ENCODE measurements around the gene PNPLA7. TPM values are rescaled to one million over a fixed set of nuclear protein-coding genes. Genes with fewer than 3 reads are reported as not detected.
A peak's percentile ranks its signal among the peaks of the same experiment; 100 is the strongest.

Gene PNPLA7
- total RNA-seq, 2 experiments from 2014 or later: 5.6 to 7.0 TPM

- peaks cover 2% of the 10 kb centered on the region for H3K27me3 Mint-ChIP-seq
- POLR2A ChIA-PET: no interaction called here
- peak; percentile 43 for DNase-seq
- peaks cover 30% of the 10 kb centered on the region for H3K36me3 Mint-ChIP-seq
- peak overlapping the region; percentile 65 for H3K27ac Mint-ChIP-seq
- peaks cover 17% of the 10 kb centered on the region for H3K4me1 Mint-ChIP-seq
- no peaks in the 10 kb centered on the region for H3K9me3 Mint-ChIP-seq
- H3K4me3 Mint-ChIP-seq: no peak overlapping the region
- no peak for ATAC-seq (ENCODE audit: low read depth)
These were observed 100.2 kb downstream of the PNPLA7 start for GRCh38 chr9:137449931-137450538.

GRCh38 chr9:137449081-137449844 is 100.9 kb downstream of the PNPLA7 start:
- ATAC-seq (ENCODE audit: low read depth) (no peak), DNase-seq (peak; percentile 29)
- H3K27me3 Mint-ChIP-seq: peaks cover 4% of the 10 kb centered on the region
- POLR2A ChIA-PET: no interaction called here
- no peak overlapping the region for H3K4me3 Mint-ChIP-seq
- no peak overlapping the region for H3K27ac Mint-ChIP-seq
- no peaks in the 10 kb centered on the region for H3K9me3 Mint-ChIP-seq
- peaks cover 26% of the 10 kb centered on the region for H3K36me3 Mint-ChIP-seq
- peaks cover 15% of the 10 kb centered on the region for H3K4me1 Mint-ChIP-seq

GRCh38 chr9:137448602-137448962 is 101.6 kb downstream of the PNPLA7 start:
- Mint-ChIP-seq H3K9me3 (no peaks in the 10 kb centered on the region), H3K27me3 (peaks cover 7% of the 10 kb centered on the region), H3K4me3 (no peak overlapping the region), H3K4me1 (peaks cover 15% of the 10 kb centered on the region), H3K27ac (peak overlapping the region; percentile 38), H3K36me3 (peaks cover 23% of the 10 kb centered on the region)
- POLR2A ChIA-PET: no interaction called here
- peak; percentile 26 for DNase-seq
- ATAC-seq (ENCODE audit: low read depth): no peak

DNA sequence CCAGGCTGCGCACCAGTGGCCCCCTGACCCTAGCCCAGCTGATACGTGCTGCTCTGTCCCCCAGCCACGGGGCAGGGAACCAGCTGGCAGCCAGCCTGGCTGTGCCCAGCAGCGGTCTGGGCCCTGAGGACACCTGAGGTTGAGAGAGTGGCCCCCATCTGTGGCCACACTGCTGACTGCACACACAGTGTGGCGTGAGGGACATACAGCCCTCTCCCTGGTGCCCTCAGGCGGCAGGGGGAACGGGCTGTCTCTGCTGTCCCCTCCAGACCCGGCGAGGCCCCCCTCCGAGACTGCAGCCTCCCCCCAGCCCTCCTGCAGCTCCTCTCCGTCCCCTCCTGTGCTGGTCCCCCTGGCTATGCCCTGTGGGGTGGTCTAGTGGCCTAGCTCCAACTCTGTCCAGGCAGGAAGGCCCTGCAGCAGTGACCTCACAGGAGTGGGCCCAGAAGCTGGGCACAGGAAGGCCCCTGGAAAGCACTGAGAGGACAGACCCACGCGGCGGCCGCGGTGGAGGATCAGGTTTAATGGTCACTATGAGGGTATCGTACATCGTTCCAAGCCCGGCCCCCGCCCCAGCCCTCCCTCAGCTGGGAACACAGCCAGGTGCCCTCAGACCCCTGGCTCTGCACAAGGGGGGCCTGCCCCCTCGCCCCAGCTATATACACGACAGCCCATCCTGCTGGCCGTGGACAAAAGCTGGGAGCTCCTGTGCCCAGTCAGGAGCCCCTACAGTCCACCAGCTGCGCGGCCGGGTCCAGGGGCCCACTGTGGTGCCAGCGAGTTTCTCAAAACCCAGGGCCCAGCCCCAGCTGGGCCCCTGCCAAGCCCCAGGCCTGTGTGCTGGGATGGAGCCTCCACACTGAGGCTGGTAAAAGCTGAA is 102.2 kb downstream of the PNPLA7 start:
- DNase-seq: peak; percentile 26
- H3K36me3 Mint-ChIP-seq: peaks cover 22% of the 10 kb centered on the region
- POLR2A ChIA-PET: no interaction called here
- peaks cover 13% of the 10 kb centered on the region for H3K27me3 Mint-ChIP-seq
- H3K27ac Mint-ChIP-seq: no peak overlapping the region
- no peak overlapping the region for H3K4me3 Mint-ChIP-seq
- no peak for ATAC-seq (ENCODE audit: low read depth)
- H3K4me1 Mint-ChIP-seq: peaks cover 15% of the 10 kb centered on the region
- H3K9me3 Mint-ChIP-seq: no peaks in the 10 kb centered on the region

DNA sequence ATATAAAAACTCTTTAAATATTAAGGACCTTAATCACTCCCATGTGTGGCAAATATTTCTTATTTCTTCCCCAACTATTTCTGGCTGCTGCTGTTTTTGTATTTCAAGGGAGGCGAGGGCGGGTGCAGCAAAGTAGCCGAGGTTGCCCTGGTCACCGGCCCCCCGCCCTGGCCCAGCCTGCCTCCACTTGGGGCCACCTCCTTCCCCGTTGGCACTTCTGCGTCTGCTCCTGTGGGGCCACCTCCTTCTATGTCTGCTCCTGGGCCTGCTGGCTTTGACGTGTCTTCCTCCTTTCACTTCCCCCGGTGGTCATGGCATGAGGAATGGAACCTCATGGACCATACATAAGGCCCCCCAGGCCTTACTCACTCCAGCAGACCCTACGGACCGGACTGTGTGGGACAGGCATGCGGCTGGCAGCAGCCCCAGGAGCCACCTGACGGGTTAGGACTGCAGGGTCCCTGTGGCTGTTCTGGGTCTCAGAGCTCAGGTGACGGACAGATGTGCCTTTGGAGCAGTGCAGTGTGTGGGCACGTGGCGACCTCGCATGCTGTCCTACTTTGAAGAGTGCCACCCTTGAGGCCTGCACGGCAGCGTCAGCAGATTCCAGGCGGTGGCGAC is 103.2 kb downstream of the PNPLA7 start:
- H3K9me3 Mint-ChIP-seq: no peaks in the 10 kb centered on the region
- H3K27ac Mint-ChIP-seq: no peak overlapping the region
- ATAC-seq (ENCODE audit: low read depth): no peak
- H3K27me3 Mint-ChIP-seq: peaks cover 23% of the 10 kb centered on the region
- H3K4me3 Mint-ChIP-seq: no peak overlapping the region
- DNase-seq: peak; percentile 28
- peaks cover 17% of the 10 kb centered on the region for H3K36me3 Mint-ChIP-seq
- POLR2A ChIA-PET: interaction anchor here (0.7 to 1.8 kb wide), 2 partner anchors 9 to 12 kb away, joined by 3 to 5 read pairs; partner anchors contain the start of gene NSMF
- H3K4me1 Mint-ChIP-seq: peaks cover 13% of the 10 kb centered on the region

GRCh38 chr9:137445930-137446431 is 104.2 kb downstream of the PNPLA7 start:
- H3K4me3 Mint-ChIP-seq: no peak overlapping the region
- ATAC-seq (ENCODE audit: low read depth) (no peak), DNase-seq (peak; percentile 29)
- H3K36me3 Mint-ChIP-seq: peaks cover 17% of the 10 kb centered on the region
- POLR2A ChIA-PET: interaction anchor here (0.7 to 2.3 kb wide), 3 partner anchors 10 to 23 kb away, joined by 3 to 8 read pairs (median 5); partner anchors contain the start of genes EXD3, NOXA1 and NSMF
- no peaks in the 10 kb centered on the region for H3K9me3 Mint-ChIP-seq
- peaks cover 13% of the 10 kb centered on the region for H3K4me1 Mint-ChIP-seq
- peaks cover 25% of the 10 kb centered on the region for H3K27me3 Mint-ChIP-seq
- H3K27ac Mint-ChIP-seq: no peak overlapping the region

GRCh38 chr9:137445275-137445807 is 104.9 kb downstream of the PNPLA7 start:
- ATAC-seq (ENCODE audit: low read depth) (peak; percentile 84), DNase-seq (peak; percentile 87)
- Mint-ChIP-seq H3K9me3 (no peaks in the 10 kb centered on the region), H3K27ac (no peak overlapping the region), H3K4me1 (peaks cover 13% of the 10 kb centered on the region), H3K4me3 (no peak overlapping the region), H3K36me3 (peaks cover 17% of the 10 kb centered on the region), H3K27me3 (peaks cover 25% of the 10 kb centered on the region)
- POLR2A ChIA-PET: interaction anchor here (1.8 to 2.3 kb wide), 2 partner anchors 10 to 22 kb away, joined by 5 to 8 read pairs; partner anchors contain the start of genes EXD3 and NOXA1

DNA sequence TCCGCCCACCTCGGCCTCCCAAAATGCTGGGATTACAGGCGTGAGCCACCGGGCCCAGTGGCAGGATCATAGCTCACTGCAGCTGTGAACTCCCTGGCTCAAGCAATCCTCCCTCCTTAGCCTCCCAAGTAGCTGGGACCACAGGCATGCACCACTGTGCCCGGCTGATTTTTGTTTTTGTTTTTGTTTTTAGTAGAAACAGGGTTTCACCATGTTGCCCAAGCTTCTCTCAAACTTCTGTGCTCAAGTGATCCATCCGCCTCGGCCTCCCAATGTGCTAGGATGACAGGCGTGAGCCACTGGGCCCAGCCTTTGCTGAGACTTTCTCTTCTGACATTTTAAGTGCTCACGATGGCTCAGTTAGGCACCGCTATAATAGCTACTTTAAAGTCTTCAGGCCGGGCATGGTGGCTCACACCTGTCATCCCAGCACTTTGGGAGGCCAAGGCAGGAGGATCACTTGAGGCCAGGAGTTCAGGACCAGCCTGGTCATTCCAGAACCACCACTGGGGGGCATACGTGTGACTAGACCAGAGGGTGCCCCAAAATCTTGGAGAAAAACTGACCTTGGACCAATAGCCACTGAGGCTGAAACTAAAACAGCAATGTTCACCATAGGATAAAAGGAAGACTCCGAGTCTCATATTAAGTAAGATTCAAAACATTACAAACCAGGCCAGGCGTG is 106.0 kb downstream of the PNPLA7 start:
- Mint-ChIP-seq H3K9me3 (no peaks in the 10 kb centered on the region), H3K4me3 (no peak overlapping the region), H3K27ac (no peak overlapping the region), H3K4me1 (peaks cover 10% of the 10 kb centered on the region), H3K36me3 (peaks cover 10% of the 10 kb centered on the region), H3K27me3 (peaks cover 27% of the 10 kb centered on the region)
- ATAC-seq (ENCODE audit: low read depth) (no peak), DNase-seq (no peak)
- POLR2A ChIA-PET: interaction anchor here (1.0 to 2.3 kb wide), 3 partner anchors 9 to 21 kb away, joined by 3 to 8 read pairs (median 3); partner anchors contain the start of genes EXD3 and NOXA1

DNA sequence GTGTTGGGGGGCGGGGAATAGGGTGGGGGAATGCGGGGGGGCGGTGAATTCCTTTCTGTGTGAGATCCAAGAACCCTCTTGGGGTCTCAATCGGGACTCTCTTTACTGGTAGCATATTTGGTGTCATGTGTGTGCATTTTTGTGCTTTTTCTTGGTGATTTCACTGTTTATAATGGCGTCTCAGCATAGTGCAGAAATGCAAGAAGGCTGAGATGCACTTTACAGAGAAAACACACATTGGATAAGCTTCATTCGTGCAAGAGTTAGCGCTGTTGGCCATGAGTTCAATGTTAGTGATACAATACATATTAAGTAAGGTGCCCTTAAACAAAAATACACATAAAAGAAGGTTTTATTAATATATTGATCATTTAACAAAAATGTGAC is 108.3 kb downstream of the PNPLA7 start:
- H3K4me1 Mint-ChIP-seq: peaks cover 8% of the 10 kb centered on the region
- no peak overlapping the region for H3K27ac Mint-ChIP-seq
- peaks cover 27% of the 10 kb centered on the region for H3K27me3 Mint-ChIP-seq
- DNase-seq: no peak
- POLR2A ChIA-PET: interaction anchor here (1.1 kb wide), 1 partner anchor 14 kb away, joined by 4 read pairs; no protein-coding TSS in a partner anchor
- no peaks in the 10 kb centered on the region for H3K9me3 Mint-ChIP-seq
- peak overlapping the region; percentile 56 for H3K4me3 Mint-ChIP-seq
- H3K36me3 Mint-ChIP-seq: peaks cover under 1% of the 10 kb centered on the region
- ATAC-seq (ENCODE audit: low read depth): no peak

- peak within 1 kb of the TSS; percentile 56 for H3K4me3 Mint-ChIP-seq
- POLR2A ChIA-PET: interaction anchor here (1.1 kb wide), 1 partner anchor 14 kb away, joined by 4 read pairs; no protein-coding TSS in a partner anchor
- no peak for ATAC-seq (ENCODE audit: low read depth)
These were observed 108.8 kb downstream of the PNPLA7 start, which contains the start of gene ENTPD8 for GRCh38 chr9:137441289-137441934. TSS of gene ENTPD8 (minus strand) at chr9:137441357. CDS start at chr9:137438285, 3,072 bp downstream.

DNA sequence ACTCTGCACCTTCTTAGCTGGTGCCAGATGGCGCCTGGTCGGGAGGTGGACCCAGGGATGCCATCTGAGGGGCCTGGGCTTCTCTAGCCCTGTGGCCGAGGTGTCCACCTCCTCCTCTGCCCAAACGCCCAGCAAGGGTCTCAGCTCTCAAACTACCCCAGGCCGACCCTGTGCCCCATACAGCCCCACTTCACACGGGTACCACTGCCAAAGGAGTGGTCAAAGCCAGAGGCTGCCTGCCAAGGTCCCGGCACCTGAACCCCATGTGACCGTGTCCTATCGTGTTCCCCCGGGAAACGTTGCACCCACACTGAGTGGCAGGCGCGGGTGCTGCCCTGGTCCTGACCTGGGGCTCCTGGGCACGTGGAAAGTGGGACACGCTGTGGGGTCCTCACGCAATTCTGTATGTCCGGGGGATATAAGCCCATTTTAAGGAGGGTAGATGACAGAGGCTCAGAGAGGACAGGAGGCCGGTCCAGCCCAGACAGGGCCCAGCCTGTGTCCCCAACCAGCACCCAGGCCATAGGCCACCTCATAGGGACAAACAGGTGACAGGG is 111.0 kb downstream of the PNPLA7 start:
- POLR2A ChIA-PET: no interaction called here
- H3K4me3 Mint-ChIP-seq: no peak overlapping the region

More at GRCh38 chr9:137441289-137441934, 108.8 kb downstream of the PNPLA7 start, which contains the start of gene ENTPD8:
- Mint-ChIP-seq H3K27ac (no peak within 1 kb of the TSS), H3K4me1 (peaks cover 8% of the 10 kb centered on the region), H3K9me3 (no peaks in the 10 kb centered on the region), H3K27me3 (peaks cover 27% of the 10 kb centered on the region), H3K36me3 (no peaks in the 10 kb centered on the region)
- peak; percentile 42 for DNase-seq

More for the DNA sequence above, 111.0 kb downstream of the PNPLA7 start:
- Mint-ChIP-seq H3K27me3 (peaks cover 22% of the 10 kb centered on the region), H3K36me3 (no peaks in the 10 kb centered on the region), H3K27ac (no peak overlapping the region), H3K4me1 (peaks cover 4% of the 10 kb centered on the region), H3K9me3 (no peaks in the 10 kb centered on the region)
- peak; percentile 32 for DNase-seq
- ATAC-seq (ENCODE audit: low read depth): no peak
